ENCODE results near the gene ENTHD1. TPM values are rescaled to one million over a fixed set of nuclear protein-coding genes. Genes with fewer than 3 reads are reported as not detected.
A peak's percentile ranks its signal among the peaks of the same experiment; 100 is the strongest.

The ENTHD1 gene
- total and polyA plus RNA-seq, 10 donors, result 0.09 to 0.59 (median 0.14) TPM; not detected in 5

DNA sequence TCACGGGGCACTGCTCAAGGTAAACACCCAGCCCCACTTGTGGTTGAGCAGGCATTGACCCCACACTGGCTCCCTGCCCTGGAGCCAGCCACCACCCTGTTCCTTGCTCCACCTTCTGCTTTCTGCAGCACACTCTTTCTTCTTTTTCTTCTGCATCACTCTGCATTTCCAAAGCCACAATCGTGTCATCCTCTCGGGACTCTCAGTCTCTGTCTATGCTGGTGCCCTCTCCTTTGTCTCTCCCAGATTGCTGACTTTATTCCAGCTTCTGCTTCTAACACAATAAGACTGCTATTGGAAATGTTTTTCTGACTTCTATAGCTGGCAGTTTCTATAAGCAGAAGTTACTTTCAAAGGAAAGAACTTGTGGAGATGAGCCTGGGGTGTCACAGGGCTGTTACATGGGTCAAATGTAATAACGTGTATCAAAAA lies 21.8 kb upstream of the ENTHD1 start:
- no peaks in the 10 kb centered on the region for H3K27me3 ChIP-seq (replicated peaks in 1 of 7)
- peaks cover 9 to 100% (median 41%) of the 10 kb centered on the region in 6 donors for H3K4me1 ChIP-seq
- no peaks in the 10 kb centered on the region for H3K36me3 ChIP-seq
- no peak for TF ChIP-seq POLR2AphosphoS5 (IDR thresholded peaks at IDR 0.05)
- TF ChIP-seq POLR2A (IDR thresholded peaks at IDR 0.05), result no peak
- DNase-seq, result no peak
- intact Hi-C loops (cut with DNase I; ENCODE audit: low total_unique reads), result no loop called here
- H3K9me3 ChIP-seq, result no peaks in the 10 kb centered on the region
- peak overlapping the region in 3 of 8 donors; percentile 38 to 84 (median 38) for H3K27ac ChIP-seq
- H3K4me3 ChIP-seq, result no peak overlapping the region
- WGBS, 5 donors, result 52 to 62% (median 56%) methylated on average over 4 of the region's 4 CpGs

DNA sequence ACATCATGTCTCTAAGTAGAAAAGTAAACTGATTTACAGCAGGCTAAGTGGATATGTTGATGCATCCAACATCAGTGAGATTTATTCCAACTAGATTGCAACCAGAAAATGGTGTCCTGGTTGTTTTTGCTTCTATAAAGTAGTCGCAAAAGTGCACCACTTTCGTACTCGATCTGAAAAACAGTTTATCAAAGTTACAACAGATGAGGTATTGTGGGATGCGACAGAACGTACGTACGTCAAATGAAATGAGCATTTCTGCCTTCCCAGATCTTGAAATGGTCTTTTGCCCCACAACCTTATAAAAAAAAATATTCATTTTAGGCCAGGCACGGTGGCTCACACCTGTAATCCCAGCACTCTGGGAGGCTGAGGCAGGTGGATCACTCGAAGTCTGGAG lies 21.0 kb upstream of the ENTHD1 start:
- Histone ChIP-seq H3K4me1 (peaks cover 9 to 100% (median 39%) of the 10 kb centered on the region in 6 donors), H3K27me3 (replicated peaks in 1 of 7) (no peaks in the 10 kb centered on the region), H3K4me3 (no peak overlapping the region), H3K36me3 (no peaks in the 10 kb centered on the region), H3K9me3 (no peaks in the 10 kb centered on the region), H3K27ac (peak overlapping the region in 5 of 8 donors; percentile 22 to 84 (median 38))
- intact Hi-C loops (cut with DNase I; ENCODE audit: low total_unique reads), result no loop called here
- TF ChIP-seq POLR2AphosphoS5 (IDR thresholded peaks at IDR 0.05), result no peak
- TF ChIP-seq, protein P1, sequence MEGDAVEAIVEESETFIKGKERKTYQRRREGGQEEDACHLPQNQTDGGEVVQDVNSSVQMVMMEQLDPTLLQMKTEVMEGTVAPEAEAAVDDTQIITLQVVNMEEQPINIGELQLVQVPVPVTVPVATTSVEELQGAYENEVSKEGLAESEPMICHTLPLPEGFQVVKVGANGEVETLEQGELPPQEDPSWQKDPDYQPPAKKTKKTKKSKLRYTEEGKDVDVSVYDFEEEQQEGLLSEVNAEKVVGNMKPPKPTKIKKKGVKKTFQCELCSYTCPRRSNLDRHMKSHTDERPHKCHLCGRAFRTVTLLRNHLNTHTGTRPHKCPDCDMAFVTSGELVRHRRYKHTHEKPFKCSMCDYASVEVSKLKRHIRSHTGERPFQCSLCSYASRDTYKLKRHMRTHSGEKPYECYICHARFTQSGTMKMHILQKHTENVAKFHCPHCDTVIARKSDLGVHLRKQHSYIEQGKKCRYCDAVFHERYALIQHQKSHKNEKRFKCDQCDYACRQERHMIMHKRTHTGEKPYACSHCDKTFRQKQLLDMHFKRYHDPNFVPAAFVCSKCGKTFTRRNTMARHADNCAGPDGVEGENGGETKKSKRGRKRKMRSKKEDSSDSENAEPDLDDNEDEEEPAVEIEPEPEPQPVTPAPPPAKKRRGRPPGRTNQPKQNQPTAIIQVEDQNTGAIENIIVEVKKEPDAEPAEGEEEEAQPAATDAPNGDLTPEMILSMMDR (IDR thresholded peaks at IDR 0.05 in 8 of 11, conservative IDR thresholded peaks at IDR 0.05 in 3 of 11), result no peak
- TF ChIP-seq POLR2A (IDR thresholded peaks at IDR 0.05), result no peak
- no peak for DNase-seq
- WGBS, 5 donors, result 87 to 91% (median 90%) methylated on average over 9 of the region's 9 CpGs

GRCh38 chr22:39913886-39914285 lies 20.3 kb upstream of the ENTHD1 start:
- DNase-seq, result no peak
- H3K27ac ChIP-seq, result peak overlapping the region in 5 of 8 donors; percentile 8 to 84 (median 38)
- H3K27me3 ChIP-seq (replicated peaks in 1 of 7), result no peaks in the 10 kb centered on the region
- H3K9me3 ChIP-seq, result no peaks in the 10 kb centered on the region
- 66 to 79% (median 72%) methylated on average over 2 of the region's 2 CpGs for WGBS, 5 donors
- H3K36me3 ChIP-seq, result no peaks in the 10 kb centered on the region
- H3K4me1 ChIP-seq, result peaks cover 9 to 100% (median 38%) of the 10 kb centered on the region in 6 donors
- H3K4me3 ChIP-seq, result no peak overlapping the region
- TF ChIP-seq, protein P1 (IDR thresholded peaks at IDR 0.05 in 8 of 11, conservative IDR thresholded peaks at IDR 0.05 in 3 of 11), result no peak
- TF ChIP-seq POLR2A (IDR thresholded peaks at IDR 0.05) (no peak), POLR2AphosphoS5 (IDR thresholded peaks at IDR 0.05) (no peak)
- intact Hi-C loops (cut with DNase I; ENCODE audit: low total_unique reads), result no loop called here

GRCh38 chr22:39913321-39913720 lies 19.8 kb upstream of the ENTHD1 start:
- peaks cover 9 to 100% (median 36%) of the 10 kb centered on the region in 6 donors for H3K4me1 ChIP-seq
- no peaks in the 10 kb centered on the region for H3K27me3 ChIP-seq (replicated peaks in 1 of 7)
- WGBS, 5 donors, result 85 to 94% (median 91%) methylated on average over 5 of the region's 5 CpGs
- TF ChIP-seq POLR2A (IDR thresholded peaks at IDR 0.05), result no peak
- H3K27ac ChIP-seq, result peak overlapping the region in 4 of 8 donors; percentile 14 to 84 (median 34)
- DNase-seq, result no peak
- intact Hi-C loops (cut with DNase I; ENCODE audit: low total_unique reads), result no loop called here
- no peaks in the 10 kb centered on the region for H3K36me3 ChIP-seq
- no peak overlapping the region for H3K4me3 ChIP-seq
- no peaks in the 10 kb centered on the region for H3K9me3 ChIP-seq

GRCh38 chr22:39910876-39911613 lies 17.5 kb upstream of the ENTHD1 start:
- peak overlapping the region in 1 of 8 donors; percentile 35 for H3K4me3 ChIP-seq
- WGBS, 5 donors, result 55 to 70% (median 64%) methylated on average over 9 of the region's 9 CpGs

More at GRCh38 chr22:39910876-39911613, 17.5 kb upstream of the ENTHD1 start:
- TF ChIP-seq POLR2AphosphoS5 (IDR thresholded peaks at IDR 0.05) (no peak), POLR2A (IDR thresholded peaks at IDR 0.05) (no peak)
- TF ChIP-seq, protein P1 (IDR thresholded peaks at IDR 0.05 in 8 of 11, conservative IDR thresholded peaks at IDR 0.05 in 3 of 11), result no peak
- no peaks in the 10 kb centered on the region for H3K36me3 ChIP-seq
- peak overlapping the region in 4 of 8 donors; percentile 76 to 84 (median 80) for H3K27ac ChIP-seq
- peaks cover 0 to 82% (median 34%) of the 10 kb centered on the region in 6 donors for H3K4me1 ChIP-seq
- intact Hi-C loops (cut with DNase I; ENCODE audit: low total_unique reads), result no loop called here
- no peaks in the 10 kb centered on the region for H3K9me3 ChIP-seq
- no peaks in the 10 kb centered on the region for H3K27me3 ChIP-seq (replicated peaks in 1 of 7)
- no peak for DNase-seq
